GM13976 (cell line): ENCODE results near the gene E2F1.

Experiments
- DNase-seq: peaks from one replicate; pipeline ENCODE4 v3.0.0; 2012; ENCODE audit warnings: low spot score
- in situ Hi-C: fragments of 300-500 bp; cut with MboI; formaldehyde crosslinking; loops from one replicate; pipeline ENCODE4 v1.12.0; 2022; ENCODE audit warnings: low sequenced_read_pairs, mixed read lengths, inconsistent platforms; ENCODE audit not compliant: unreplicated experiment
- TF ChIP-seq, protein P1 (sequence below): IDR thresholded peaks from 2 replicates; pipeline ENCODE4 v1.5.1; 2012; ENCODE audit warnings: borderline replicate concordance, mild to moderate bottlenecking; ENCODE audit not compliant: insufficient read depth; ENCODE audit errors: extremely low read depth, missing control alignments, control extremely low read depth

Gene E2F1

DNA sequence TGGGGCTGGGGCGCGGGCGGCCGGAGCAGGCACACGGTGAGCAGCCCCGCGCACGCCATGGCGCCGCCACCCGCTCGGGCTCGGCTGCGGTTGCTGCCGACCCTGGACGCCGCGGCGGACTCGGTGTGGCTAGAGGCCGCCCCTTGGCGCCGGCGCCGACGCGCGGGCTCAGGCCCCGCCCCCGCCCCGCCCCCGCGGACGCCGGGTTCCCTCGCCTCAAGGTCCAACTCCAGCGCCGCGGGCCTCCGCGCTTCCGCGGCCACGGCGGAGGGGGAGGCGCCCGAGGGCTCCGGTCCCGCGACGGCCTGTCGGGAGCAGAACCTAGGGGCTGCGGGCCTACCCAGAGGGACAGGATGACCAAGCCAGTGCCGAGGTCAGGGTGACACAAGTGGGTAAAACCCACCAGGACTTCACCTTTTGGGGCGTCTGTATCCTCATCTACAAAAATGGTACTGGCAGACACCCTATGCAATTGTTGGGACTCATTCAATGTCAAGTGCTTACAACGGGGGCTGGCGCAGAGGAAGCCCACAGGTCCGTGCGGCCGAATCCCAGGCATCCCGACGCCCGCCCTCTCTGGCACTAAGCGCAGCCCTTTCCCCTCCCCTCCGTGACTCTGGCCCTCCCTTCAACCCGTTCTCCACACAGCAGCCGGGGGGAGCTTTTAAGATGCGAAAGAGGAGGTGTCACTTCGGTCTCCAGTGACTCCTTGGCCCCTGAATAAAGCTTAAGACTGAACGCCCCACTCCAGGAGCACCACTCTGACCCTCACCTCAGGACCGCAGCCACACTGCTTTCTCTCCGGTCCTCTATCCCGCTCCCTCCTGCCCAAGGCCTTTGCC, 11.7 kb downstream of the E2F1 start, which contains the start of gene NECAB3:
Gene NECAB3 (minus strand): TSS at position 135 of the 842 bp plus-strand sequence. CDS start 76 bp downstream, at position 59.
- peak; percentile 92 for DNase-seq
- TF ChIP-seq, protein P1, sequence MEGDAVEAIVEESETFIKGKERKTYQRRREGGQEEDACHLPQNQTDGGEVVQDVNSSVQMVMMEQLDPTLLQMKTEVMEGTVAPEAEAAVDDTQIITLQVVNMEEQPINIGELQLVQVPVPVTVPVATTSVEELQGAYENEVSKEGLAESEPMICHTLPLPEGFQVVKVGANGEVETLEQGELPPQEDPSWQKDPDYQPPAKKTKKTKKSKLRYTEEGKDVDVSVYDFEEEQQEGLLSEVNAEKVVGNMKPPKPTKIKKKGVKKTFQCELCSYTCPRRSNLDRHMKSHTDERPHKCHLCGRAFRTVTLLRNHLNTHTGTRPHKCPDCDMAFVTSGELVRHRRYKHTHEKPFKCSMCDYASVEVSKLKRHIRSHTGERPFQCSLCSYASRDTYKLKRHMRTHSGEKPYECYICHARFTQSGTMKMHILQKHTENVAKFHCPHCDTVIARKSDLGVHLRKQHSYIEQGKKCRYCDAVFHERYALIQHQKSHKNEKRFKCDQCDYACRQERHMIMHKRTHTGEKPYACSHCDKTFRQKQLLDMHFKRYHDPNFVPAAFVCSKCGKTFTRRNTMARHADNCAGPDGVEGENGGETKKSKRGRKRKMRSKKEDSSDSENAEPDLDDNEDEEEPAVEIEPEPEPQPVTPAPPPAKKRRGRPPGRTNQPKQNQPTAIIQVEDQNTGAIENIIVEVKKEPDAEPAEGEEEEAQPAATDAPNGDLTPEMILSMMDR, result no peak
- in situ Hi-C loops, result no loop called here

DNA sequence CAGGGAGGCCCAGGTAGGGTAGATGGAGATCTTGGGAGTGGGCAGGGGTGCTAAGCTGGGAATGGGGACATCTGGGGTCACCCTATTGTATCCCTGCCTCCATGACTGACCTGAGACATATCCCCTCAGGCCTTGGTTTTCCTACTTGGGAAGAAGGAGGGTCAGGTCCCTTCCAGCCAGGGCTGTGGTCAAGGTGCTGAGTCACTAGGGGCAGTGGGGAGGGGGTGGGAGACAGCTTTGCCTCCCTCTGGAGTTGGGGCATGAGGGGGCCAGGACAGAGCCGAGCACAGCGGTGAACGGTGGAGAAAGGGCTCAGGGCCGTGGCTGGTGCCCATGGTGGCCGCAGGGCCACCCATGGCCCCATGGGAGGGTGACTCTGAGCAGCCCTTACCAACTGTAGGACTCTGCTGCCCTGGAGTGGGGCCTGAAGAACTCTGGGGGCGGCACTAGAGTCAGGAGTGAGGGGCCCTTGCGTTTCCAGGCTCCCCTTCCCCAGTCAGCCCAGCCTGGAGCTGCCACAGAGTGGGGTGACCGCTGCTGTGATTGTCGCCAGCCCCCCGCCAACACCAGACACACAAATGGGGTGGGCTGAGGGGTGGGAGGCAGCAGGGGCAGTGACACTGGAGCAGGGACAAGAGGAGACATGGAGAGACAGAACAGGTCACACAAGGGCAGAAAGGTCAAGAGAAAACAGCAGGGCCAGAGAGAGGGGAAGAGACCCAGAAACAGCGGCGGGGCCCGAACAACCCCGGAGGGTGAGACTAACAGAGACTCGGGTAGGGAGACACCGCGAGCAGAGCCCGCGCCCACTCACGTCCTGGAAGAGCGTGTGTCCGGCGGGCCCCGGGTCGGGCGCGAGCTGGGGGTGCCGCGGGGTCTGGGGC, 12.5 kb downstream of the E2F1 start:
- in situ Hi-C loops, result no loop called here
- no peak for DNase-seq

DNA sequence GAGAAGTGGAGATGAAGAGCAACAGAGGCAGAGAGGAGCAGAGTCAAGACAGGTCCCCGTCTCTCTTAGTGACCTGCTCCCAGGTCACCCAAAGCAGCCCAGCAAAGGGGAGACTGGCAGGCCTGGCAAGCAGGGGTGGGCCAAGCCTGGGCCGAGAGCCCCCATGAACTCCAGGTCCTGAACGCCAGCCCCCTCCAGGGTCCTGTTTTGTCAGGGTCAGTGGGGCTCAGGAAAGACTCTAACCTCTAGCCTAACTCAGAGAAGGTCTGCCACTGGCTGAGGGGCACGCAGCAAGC, 13.1 kb downstream of the E2F1 start:
- in situ Hi-C loops, result no loop called here
- no peak for DNase-seq
- TF ChIP-seq, protein P1, result no peak

More for the DNA sequence above, 12.5 kb downstream of the E2F1 start:
- TF ChIP-seq, protein P1, result no peak

DNA sequence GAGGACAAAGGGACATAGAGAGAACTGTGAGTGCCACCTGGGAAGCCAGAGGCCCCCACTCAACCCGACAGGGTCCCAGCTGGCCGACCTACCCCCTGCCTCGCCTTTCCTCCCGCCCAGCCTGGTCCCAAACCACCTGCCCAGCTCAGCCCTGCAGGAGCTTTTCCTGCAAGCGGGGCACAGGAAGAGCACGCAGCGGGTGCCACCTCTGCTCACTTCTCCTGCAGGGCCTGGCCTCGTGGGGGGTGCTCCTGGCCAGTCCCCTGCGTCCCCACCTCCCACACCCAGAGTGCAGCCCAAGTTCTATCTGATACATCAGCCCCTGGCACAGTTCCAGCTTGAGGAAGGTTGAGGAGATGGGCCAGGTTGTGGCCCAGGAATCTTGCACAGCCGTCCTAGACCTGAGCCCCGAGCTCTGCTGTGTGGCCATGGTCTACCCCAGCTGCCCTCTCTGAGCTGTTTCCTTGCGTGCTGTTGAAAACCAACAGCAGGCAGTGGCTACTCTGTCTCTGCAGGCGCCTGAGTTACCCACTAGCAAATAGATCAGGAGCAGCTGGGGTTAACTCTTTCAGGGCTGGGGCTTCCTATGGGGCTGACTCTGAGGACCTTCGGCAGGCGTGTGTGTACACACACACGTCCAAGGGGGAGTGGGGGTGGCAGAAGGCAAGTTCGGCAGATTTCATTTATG, 13.6 kb downstream of the E2F1 start:
- no peak for DNase-seq
- in situ Hi-C loops, result no loop called here
- TF ChIP-seq, protein P1, result no peak

DNA sequence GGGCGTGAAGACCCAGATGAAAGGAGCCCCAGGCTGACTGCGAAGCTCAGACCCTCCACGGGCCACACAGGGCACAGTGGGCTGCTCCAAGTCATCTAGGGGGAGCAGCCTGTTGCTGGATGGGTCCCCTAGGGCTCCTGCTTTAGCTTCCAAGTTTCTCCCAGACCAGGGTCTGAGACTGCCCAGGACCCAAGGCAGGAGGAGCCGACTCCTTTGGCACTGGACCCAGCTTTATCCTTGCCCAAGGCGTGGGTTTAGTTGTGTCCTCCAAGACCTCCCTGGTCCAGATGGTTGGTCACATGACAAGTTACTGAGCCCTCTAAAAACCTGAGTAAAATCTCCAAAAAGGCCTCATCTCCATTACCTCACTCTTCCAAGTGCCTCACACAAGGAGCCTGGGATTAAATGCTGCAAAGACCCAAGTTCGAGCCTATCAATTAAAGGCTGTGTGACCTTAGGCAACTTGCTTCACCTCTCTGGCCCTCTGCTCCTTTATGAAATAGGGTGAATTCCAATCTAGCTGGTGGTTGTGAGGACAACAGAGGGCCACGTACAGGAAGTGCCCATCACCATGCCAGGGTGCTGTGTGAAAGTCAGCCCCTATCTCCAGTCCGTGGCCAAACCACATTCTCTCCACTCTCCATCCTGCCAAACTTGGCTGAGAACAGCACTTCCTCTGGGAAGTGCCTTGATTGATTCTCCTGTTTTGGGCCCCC, 14.5 kb downstream of the E2F1 start:
- in situ Hi-C loops, result no loop called here
- TF ChIP-seq, protein P1, result no peak
- DNase-seq, result no peak

DNA sequence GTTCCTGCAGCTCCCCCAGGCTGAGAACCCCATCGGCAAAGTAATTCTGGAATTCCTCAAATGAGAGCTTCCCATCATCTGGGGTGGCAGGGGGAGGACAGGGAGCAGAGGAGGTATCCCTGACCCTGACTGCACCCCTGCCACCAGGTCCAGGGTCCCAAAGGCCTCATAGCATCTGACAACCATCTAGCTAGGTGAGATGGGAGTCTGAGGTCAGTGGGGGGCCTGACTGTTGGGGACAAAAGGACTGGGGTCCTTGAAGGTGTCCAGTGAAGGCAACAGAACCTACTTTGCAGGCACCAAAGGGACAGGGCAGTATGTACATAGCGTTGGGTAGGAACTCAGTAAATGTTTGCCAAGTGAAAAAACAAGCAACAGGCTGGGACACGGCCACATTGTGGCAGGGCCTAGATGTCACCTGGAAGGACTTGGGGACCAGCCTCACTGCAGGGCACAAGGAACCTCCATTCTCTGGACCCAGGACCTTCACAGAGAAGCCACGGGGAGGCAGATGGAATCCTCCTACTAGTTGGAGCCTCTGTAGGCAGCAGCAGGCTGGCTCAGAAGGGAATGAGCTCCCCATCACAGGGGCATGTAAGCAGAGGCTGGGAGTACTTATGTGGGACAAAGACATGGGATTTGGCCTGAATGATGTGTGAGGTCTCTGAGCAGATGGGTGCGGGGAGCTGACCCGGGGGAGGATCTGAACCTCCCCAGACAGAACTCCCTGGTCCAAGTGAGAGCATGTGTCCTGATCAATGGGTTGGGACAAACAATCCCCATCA, 15.3 kb downstream of the E2F1 start:
- TF ChIP-seq, protein P1, result no peak
- DNase-seq, result no peak

More for the DNA sequence above, 15.3 kb downstream of the E2F1 start:
- in situ Hi-C loops, result no loop called here
